Adrenal gland (tissue), 12 donors: ENCODE measurements around the gene TMEM271. TPM values are rescaled to one million over a fixed set of nuclear protein-coding genes. Genes with fewer than 3 reads are reported as not detected.
A peak's percentile ranks its signal among the peaks of the same experiment; 100 is the strongest.

Source experiments
- DNase-seq, 7 donors: peaks; one replicate each; pipeline ENCODE4 v3.0.0-alpha.2; 2019 to 2020
- H3K27ac ChIP-seq, 5 donors: fragments of 200-600 bp; sonication (generic) in 4 of 5; 1 replicate in 3 of 5; 2 replicates in 2 of 5; pipeline versions ENCODE4 v1.5.1 to v1.8.0; 2016 to 2020; ENCODE audit warnings: mild to moderate bottlenecking in 1 of 5
- H3K27me3 ChIP-seq: fragments of 200-600 bp; 2 replicates; pipeline ENCODE4 v1.8.0; 2021
- H3K36me3 ChIP-seq, 2 donors: fragments of 200-600 bp; replicated peaks in 1 of 2; 1 replicate in 1 of 2; 2 replicates in 1 of 2; pipeline versions ENCODE4 v1.5.1 to v1.8.0; 2018 to 2022
- H3K4me1 ChIP-seq, 2 donors: fragments of 200-600 bp; replicated peaks in 1 of 2; 1 replicate in 1 of 2; 2 replicates in 1 of 2; pipeline versions ENCODE4 v1.5.1 to v1.8.0; 2018 to 2021
- H3K4me3 ChIP-seq, 4 donors: fragments of 200-600 bp; sonication (generic) in 3 of 4; one replicate each; pipeline ENCODE4 v1.5.1; 2016 to 2018
- H3K9me3 ChIP-seq, 3 donors: fragments of 200-600 bp; sonication (generic) in 1 of 3; replicated peaks in 1 of 3; 1 replicate in 2 of 3; 2 replicates in 1 of 3; pipeline versions ENCODE4 v1.5.1 to v1.8.0; 2016 to 2021
- POLR2A ChIP-seq, 2 donors: fragments of 450-650 bp; IDR thresholded peaks; one replicate each; pipeline ENCODE4 v1.6.1; 2017; ENCODE audit warnings: antibody characterized with exemption in 2 of 2, mild to moderate bottlenecking in 2 of 2, moderate library complexity in 1 of 2
- WGBS, 4 donors: extraction: QIAGEN DNeasy Blood & Tissue Kit in 2 of 4; methylation state at CpG; one replicate each; pipeline versions ENCODE4 v1.1.5 to v1.1.7; 2013 to 2017; 5-methylcytosine and 5-hydroxymethylcytosine counted together
- intact Hi-C, 2 donors: fragments of 100-400 bp; cut with DNase I; formaldehyde crosslinking; loops; one replicate each; pipeline versions ENCODE4 v1.14.1 to v1.15.0; 2022 to 2023
- polyA plus RNA-seq, 3 donors: library from polyadenylated mRNA; stranded (reverse); fragments of 200-250 nt in 2 of 3; fragments of 350-450 nt in 1 of 3; fragmentation: Illumina TruSeq in 1 of 3; extraction: RNeasy Lipid Tissue Mini Kit (QIAGEN cat#74804) in 1 of 3; gene quantifications; one replicate each; pipeline ENCODE4 v1.2.3, GENCODE V29; 2013 to 2014
- total RNA-seq, 9 donors: library from RNA; depleted of rRNA in 4 of 9; stranded (reverse); fragments of >200 nt in 4 of 9; fragments of 120-200 nt in 1 of 9; fragmentation: NEBNext Ultra II Directional in 1 of 9; extraction: Animal tissue kit (Norgen Biotek cat#: 25700) in 1 of 9; gene quantifications; one replicate each; pipeline versions ENCODE4 v1.1.0 to v1.2.4, GENCODE V29; 2013 to 2023
- TF ChIP-seq, protein P1 (sequence below), 6 experiments: fragments of 450-650 bp in 4 of 6; fragments of 200-600 bp in 2 of 6; sonication (generic) in 1 of 6; IDR thresholded peaks; 1 replicate in 5 of 6; 2 replicates in 1 of 6; pipeline versions ENCODE4 v1.5.1 to v1.8.0; 2016 to 2021; ENCODE audit warnings: antibody characterized with exemption in 6 of 6, mild to moderate bottlenecking in 2 of 6, moderate library complexity in 1 of 6
- donor health status: healthy with polysubstance abuse.
- donor health status: Bipolar disorder and iron deficiency.
- donor health status: DM: yes; HTN: yes; CAD: no.
- donor health status: DM: no; HTN: no; CAD: no.
- donor health status: DM: no; HTN: no; CAD: no.
- donor health status: DM: yes; HTN: yes; CAD: no.

Gene TMEM271
- total and polyA plus RNA-seq, 12 donors, result 0.06 to 1.9 (median 0.60) TPM; not detected in 5

- TF ChIP-seq POLR2A (IDR thresholded peaks at IDR 0.05), result no peak
- TF ChIP-seq, protein P1, sequence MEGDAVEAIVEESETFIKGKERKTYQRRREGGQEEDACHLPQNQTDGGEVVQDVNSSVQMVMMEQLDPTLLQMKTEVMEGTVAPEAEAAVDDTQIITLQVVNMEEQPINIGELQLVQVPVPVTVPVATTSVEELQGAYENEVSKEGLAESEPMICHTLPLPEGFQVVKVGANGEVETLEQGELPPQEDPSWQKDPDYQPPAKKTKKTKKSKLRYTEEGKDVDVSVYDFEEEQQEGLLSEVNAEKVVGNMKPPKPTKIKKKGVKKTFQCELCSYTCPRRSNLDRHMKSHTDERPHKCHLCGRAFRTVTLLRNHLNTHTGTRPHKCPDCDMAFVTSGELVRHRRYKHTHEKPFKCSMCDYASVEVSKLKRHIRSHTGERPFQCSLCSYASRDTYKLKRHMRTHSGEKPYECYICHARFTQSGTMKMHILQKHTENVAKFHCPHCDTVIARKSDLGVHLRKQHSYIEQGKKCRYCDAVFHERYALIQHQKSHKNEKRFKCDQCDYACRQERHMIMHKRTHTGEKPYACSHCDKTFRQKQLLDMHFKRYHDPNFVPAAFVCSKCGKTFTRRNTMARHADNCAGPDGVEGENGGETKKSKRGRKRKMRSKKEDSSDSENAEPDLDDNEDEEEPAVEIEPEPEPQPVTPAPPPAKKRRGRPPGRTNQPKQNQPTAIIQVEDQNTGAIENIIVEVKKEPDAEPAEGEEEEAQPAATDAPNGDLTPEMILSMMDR (IDR thresholded peaks at IDR 0.05), result no peak
- intact Hi-C loops, result no loop called here
- Histone ChIP-seq H3K27me3 (peaks cover 10% of the 10 kb centered on the region), H3K4me3 (no peak overlapping the region), H3K9me3 (no peaks in the 10 kb centered on the region), H3K36me3 (no peaks in the 10 kb centered on the region), H3K4me1 (no peaks in the 10 kb centered on the region), H3K27ac (no peak overlapping the region)
- WGBS, 4 donors, result 79 to 89% (median 81%) methylated on average over 17 of the region's 17 CpGs
- peak in 1 of 7 donors; percentile 15 for DNase-seq
Observed at GRCh38 chr4:605702-606425, 29.8 kb upstream of the TMEM271 start.

DNA sequence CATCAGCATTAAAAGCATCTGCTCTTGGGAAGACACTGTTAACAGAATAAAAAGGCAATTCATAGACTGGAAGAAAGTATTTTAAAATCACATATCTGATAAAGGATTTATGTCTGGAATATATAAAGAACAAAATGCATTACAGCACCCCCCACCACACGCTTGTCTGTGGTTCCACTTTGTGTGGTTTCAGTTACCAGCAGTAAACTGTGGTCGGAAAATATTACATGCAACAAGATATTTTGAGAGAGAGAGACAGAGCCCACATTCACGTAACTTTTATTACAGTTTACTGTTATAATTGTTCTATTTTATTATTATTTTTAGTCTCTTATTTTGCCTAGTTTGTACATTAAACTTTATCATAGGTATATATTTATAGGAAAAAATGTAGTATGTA is 28.0 kb upstream of the TMEM271 start:
- peaks cover 10% of the 10 kb centered on the region for H3K27me3 ChIP-seq

GRCh38 chr4:602559-602942 is 26.5 kb upstream of the TMEM271 start:
- H3K27me3 ChIP-seq, result peaks cover 10% of the 10 kb centered on the region

More for the DNA sequence above, 28.0 kb upstream of the TMEM271 start:
- no peaks in the 10 kb centered on the region for H3K36me3 ChIP-seq
- no peak overlapping the region for H3K4me3 ChIP-seq
- no peak for DNase-seq
- no peaks in the 10 kb centered on the region for H3K9me3 ChIP-seq
- 50 to 71% (median 66%) methylated on average over 3 of the region's 3 CpGs for WGBS, 4 donors
- no peak overlapping the region for H3K27ac ChIP-seq
- intact Hi-C loops, result no loop called here
- TF ChIP-seq, protein P1 (IDR thresholded peaks at IDR 0.05), result no peak
- no peak for TF ChIP-seq POLR2A (IDR thresholded peaks at IDR 0.05)
- no peaks in the 10 kb centered on the region for H3K4me1 ChIP-seq

More at GRCh38 chr4:602559-602942, 26.5 kb upstream of the TMEM271 start:
- WGBS, 4 donors, result 17 to 83% (median 17%) methylated on average over 1 to 8 of the region's 8 CpGs
- Histone ChIP-seq H3K9me3 (no peaks in the 10 kb centered on the region), H3K4me1 (no peaks in the 10 kb centered on the region), H3K4me3 (no peak overlapping the region), H3K36me3 (no peaks in the 10 kb centered on the region), H3K27ac (no peak overlapping the region)
- intact Hi-C loops, result no loop called here
- TF ChIP-seq, protein P1 (IDR thresholded peaks at IDR 0.05), result peak in 5 of 6 experiments; percentile 36 to 64 (median 41)
- TF ChIP-seq POLR2A (IDR thresholded peaks at IDR 0.05), result no peak
- DNase-seq, result peak in 6 of 7 donors; percentile 38 to 67 (median 66)
